ENCODE results near the gene ZNRF3.
A peak's percentile ranks its signal among the peaks of the same experiment; 100 is the strongest.

The ZNRF3 gene

GRCh38 chr22:29065468-29066190, 182.3 kb downstream of the ZNRF3 start:
- CTCF ChIA-PET = interaction anchor here (1.6 kb wide), 1 partner anchor 25 kb away, joined by 5 read pairs; no protein-coding TSS in a partner anchor
- Mint-ChIP-seq H3K4me1 (peaks cover 2% of the 10 kb centered on the region), H3K4me3 (no peak overlapping the region), H3K36me3 (no peaks in the 10 kb centered on the region), H3K27ac (no peak overlapping the region), H3K9me3 (no peaks in the 10 kb centered on the region), H3K27me3 (peaks cover 72% of the 10 kb centered on the region)
- DNase-seq = no peak

GRCh38 chr22:29069463-29069862, 186.1 kb downstream of the ZNRF3 start:
- Mint-ChIP-seq H3K4me1 (peaks cover 22% of the 10 kb centered on the region), H3K4me3 (no peak overlapping the region), H3K9me3 (no peaks in the 10 kb centered on the region), H3K36me3 (peaks cover 4% of the 10 kb centered on the region), H3K27me3 (peaks cover 80% of the 10 kb centered on the region), H3K27ac (no peak overlapping the region)
- no peak for DNase-seq
- CTCF ChIA-PET = no interaction called here

- H3K4me1 Mint-ChIP-seq = peaks cover 22% of the 10 kb centered on the region
- peaks cover 86% of the 10 kb centered on the region for H3K27me3 Mint-ChIP-seq
- no peaks in the 10 kb centered on the region for H3K9me3 Mint-ChIP-seq
- H3K36me3 Mint-ChIP-seq = peaks cover 4% of the 10 kb centered on the region
- DNase-seq = no peak
- peak overlapping the region; percentile 52 for H3K4me3 Mint-ChIP-seq
- no peak overlapping the region for H3K27ac Mint-ChIP-seq
- CTCF ChIA-PET = no interaction called here
Observed at GRCh38 chr22:29070490-29070889, 187.1 kb downstream of the ZNRF3 start.

- no peaks in the 10 kb centered on the region for H3K9me3 Mint-ChIP-seq
- CTCF ChIA-PET = interaction anchor here (1.1 kb wide), 1 partner anchor 174 kb away, joined by 3 read pairs; no protein-coding TSS in a partner anchor
- H3K36me3 Mint-ChIP-seq = peaks cover 4% of the 10 kb centered on the region
- peak overlapping the region; percentile 65 for H3K4me3 Mint-ChIP-seq
- H3K27ac Mint-ChIP-seq = peak overlapping the region; percentile 42
- peak; percentile 53 for DNase-seq
- H3K4me1 Mint-ChIP-seq = peaks cover 20% of the 10 kb centered on the region
- H3K27me3 Mint-ChIP-seq = peaks cover 94% of the 10 kb centered on the region
Observed at GRCh38 chr22:29071261-29072045, 188.1 kb downstream of the ZNRF3 start.

- CTCF ChIA-PET = interaction anchor here (0.9 to 1.1 kb wide), 2 partner anchors 173 to 218 kb away, joined by 3 read pairs; no protein-coding TSS in a partner anchor
- H3K27ac Mint-ChIP-seq = no peak overlapping the region
- H3K36me3 Mint-ChIP-seq = peaks cover 4% of the 10 kb centered on the region
- H3K4me3 Mint-ChIP-seq = peak overlapping the region; percentile 65
- no peaks in the 10 kb centered on the region for H3K9me3 Mint-ChIP-seq
- H3K27me3 Mint-ChIP-seq = peaks cover 89% of the 10 kb centered on the region
- peak; percentile 89 for DNase-seq
- peaks cover 20% of the 10 kb centered on the region for H3K4me1 Mint-ChIP-seq
Observed at GRCh38 chr22:29072193-29072978, 189.0 kb downstream of the ZNRF3 start.

- Mint-ChIP-seq H3K27ac (peak within 1 kb of the TSS; percentile 42), H3K9me3 (no peaks in the 10 kb centered on the region), H3K27me3 (peaks cover 89% of the 10 kb centered on the region), H3K36me3 (peaks cover 4% of the 10 kb centered on the region), H3K4me3 (peak within 1 kb of the TSS; percentile 65), H3K4me1 (peaks cover 20% of the 10 kb centered on the region)
- CTCF ChIA-PET = interaction anchor here (0.9 to 1.1 kb wide), 2 partner anchors 173 to 219 kb away, joined by 3 read pairs; no protein-coding TSS in a partner anchor
- peak; percentile 28 for DNase-seq
Observed at GRCh38 chr22:29072979-29073617, 189.7 kb downstream of the ZNRF3 start, which contains the start of gene KREMEN1. Gene KREMEN1, plus strand, starts transcription at chr22:29073035. Its CDS starts 96 bp downstream, at chr22:29073131.

- no peak overlapping the region for H3K27ac Mint-ChIP-seq
- peak overlapping the region; percentile 54 for H3K4me3 Mint-ChIP-seq
- H3K36me3 Mint-ChIP-seq = peaks cover 4% of the 10 kb centered on the region
- DNase-seq = peak; percentile 28
- H3K27me3 Mint-ChIP-seq = peaks cover 89% of the 10 kb centered on the region
- no peaks in the 10 kb centered on the region for H3K9me3 Mint-ChIP-seq
- CTCF ChIA-PET = no interaction called here
- H3K4me1 Mint-ChIP-seq = peaks cover 20% of the 10 kb centered on the region
Observed at GRCh38 chr22:29073618-29074275, 190.4 kb downstream of the ZNRF3 start.

- Mint-ChIP-seq H3K36me3 (peaks cover 4% of the 10 kb centered on the region), H3K4me3 (no peak overlapping the region), H3K27ac (no peak overlapping the region), H3K4me1 (peaks cover 20% of the 10 kb centered on the region), H3K27me3 (peaks cover 89% of the 10 kb centered on the region), H3K9me3 (no peaks in the 10 kb centered on the region)
- CTCF ChIA-PET = no interaction called here
- DNase-seq = no peak
Observed at GRCh38 chr22:29074276-29074772, 191.0 kb downstream of the ZNRF3 start.

- H3K27ac Mint-ChIP-seq = no peak overlapping the region
- H3K36me3 Mint-ChIP-seq = no peaks in the 10 kb centered on the region
- no peaks in the 10 kb centered on the region for H3K9me3 Mint-ChIP-seq
- no peak for DNase-seq
- H3K27me3 Mint-ChIP-seq = peaks cover 60% of the 10 kb centered on the region
- CTCF ChIA-PET = no interaction called here
- no peak overlapping the region for H3K4me3 Mint-ChIP-seq
- H3K4me1 Mint-ChIP-seq = peaks cover 3% of the 10 kb centered on the region
Observed at GRCh38 chr22:29078036-29078868, 194.9 kb downstream of the ZNRF3 start.

GRCh38 chr22:29078869-29079207, 195.5 kb downstream of the ZNRF3 start:
- H3K27ac Mint-ChIP-seq = no peak overlapping the region
- no peak overlapping the region for H3K4me3 Mint-ChIP-seq
- H3K36me3 Mint-ChIP-seq = no peaks in the 10 kb centered on the region
- H3K4me1 Mint-ChIP-seq = peaks cover 2% of the 10 kb centered on the region
- no peaks in the 10 kb centered on the region for H3K9me3 Mint-ChIP-seq
- peaks cover 60% of the 10 kb centered on the region for H3K27me3 Mint-ChIP-seq
- CTCF ChIA-PET = no interaction called here
- DNase-seq = no peak

- H3K27me3 Mint-ChIP-seq = peaks cover 60% of the 10 kb centered on the region
- CTCF ChIA-PET = interaction anchor here (1.0 kb wide), 1 partner anchor 166 kb away, joined by 3 read pairs; no protein-coding TSS in a partner anchor
- H3K9me3 Mint-ChIP-seq = no peaks in the 10 kb centered on the region
- no peaks in the 10 kb centered on the region for H3K36me3 Mint-ChIP-seq
- no peak for DNase-seq
- H3K4me3 Mint-ChIP-seq = no peak overlapping the region
- H3K4me1 Mint-ChIP-seq = peaks cover 2% of the 10 kb centered on the region
- H3K27ac Mint-ChIP-seq = no peak overlapping the region
Observed at GRCh38 chr22:29079218-29079901, 196.0 kb downstream of the ZNRF3 start.

All from activated naive CD4-positive, alpha-beta T cell treated with anti-CD3 and anti-CD28 coated beads, Interleukin-2, amount 10 ng/mL, durations not matched to agents 7 days and 5 days (primary cell).